Sigmoid colon (tissue), 4 donors: ENCODE data around the gene STPG3.

Source experiments
- EP300 ChIP-seq, 4 donors: sonication (generic); formaldehyde crosslinking; IDR thresholded peaks; one replicate each; pipeline ENCODE4 v1.6.1; 2017; ENCODE audit warnings: antibody characterized with exemption in 4 of 4
- POLR2A ChIP-seq, 2 donors: fragments of 450-650 bp; IDR thresholded peaks; one replicate each; pipeline ENCODE4 v1.6.1; 2016; ENCODE audit warnings: antibody characterized with exemption in 2 of 2, mild to moderate bottlenecking in 2 of 2, moderate library complexity in 2 of 2
- POLR2AphosphoS5 ChIP-seq, 4 donors: sonication (generic); formaldehyde crosslinking; IDR thresholded peaks; one replicate each; pipeline ENCODE4 v1.6.1; 2017; ENCODE audit warnings: antibody characterized with exemption in 4 of 4
- TF ChIP-seq, protein P1 (sequence below), 4 experiments: fragments of 450-650 bp in 3 of 4; fragments of 200-600 bp in 1 of 4; IDR thresholded peaks; one replicate each; pipeline ENCODE4 v1.5.1; 2016 to 2019; ENCODE audit warnings: antibody characterized with exemption in 4 of 4, mild to moderate bottlenecking in 3 of 4, moderate library complexity in 2 of 4

DNA sequence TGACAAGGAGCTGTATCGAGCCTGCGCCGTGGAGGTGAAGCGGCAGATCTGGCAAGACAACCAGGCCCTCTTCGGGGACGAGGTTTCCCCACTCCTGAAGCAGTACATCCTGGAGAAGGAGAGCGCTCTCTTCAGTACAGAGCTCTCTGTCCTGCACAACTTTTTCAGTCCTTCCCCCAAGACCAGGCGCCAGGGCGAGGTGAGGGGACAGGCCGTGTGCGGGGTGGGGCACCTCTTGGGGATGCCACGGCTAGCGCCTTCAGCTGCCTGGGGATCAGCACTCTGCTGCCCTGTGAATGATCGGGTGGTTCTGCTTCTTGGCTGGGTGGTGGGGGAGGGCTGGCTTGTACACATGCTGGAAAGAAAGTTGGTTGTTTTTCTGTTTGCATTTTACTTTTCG, 5.8 kb downstream of the STPG3 start:
- TF ChIP-seq EP300 (IDR thresholded peaks at IDR 0.05) (no peak), POLR2A (IDR thresholded peaks at IDR 0.05) (no peak), POLR2AphosphoS5 (IDR thresholded peaks at IDR 0.05) (no peak)
- TF ChIP-seq, protein P1, sequence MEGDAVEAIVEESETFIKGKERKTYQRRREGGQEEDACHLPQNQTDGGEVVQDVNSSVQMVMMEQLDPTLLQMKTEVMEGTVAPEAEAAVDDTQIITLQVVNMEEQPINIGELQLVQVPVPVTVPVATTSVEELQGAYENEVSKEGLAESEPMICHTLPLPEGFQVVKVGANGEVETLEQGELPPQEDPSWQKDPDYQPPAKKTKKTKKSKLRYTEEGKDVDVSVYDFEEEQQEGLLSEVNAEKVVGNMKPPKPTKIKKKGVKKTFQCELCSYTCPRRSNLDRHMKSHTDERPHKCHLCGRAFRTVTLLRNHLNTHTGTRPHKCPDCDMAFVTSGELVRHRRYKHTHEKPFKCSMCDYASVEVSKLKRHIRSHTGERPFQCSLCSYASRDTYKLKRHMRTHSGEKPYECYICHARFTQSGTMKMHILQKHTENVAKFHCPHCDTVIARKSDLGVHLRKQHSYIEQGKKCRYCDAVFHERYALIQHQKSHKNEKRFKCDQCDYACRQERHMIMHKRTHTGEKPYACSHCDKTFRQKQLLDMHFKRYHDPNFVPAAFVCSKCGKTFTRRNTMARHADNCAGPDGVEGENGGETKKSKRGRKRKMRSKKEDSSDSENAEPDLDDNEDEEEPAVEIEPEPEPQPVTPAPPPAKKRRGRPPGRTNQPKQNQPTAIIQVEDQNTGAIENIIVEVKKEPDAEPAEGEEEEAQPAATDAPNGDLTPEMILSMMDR (IDR thresholded peaks at IDR 0.05) = no peak
